Effector memory CD4-positive, alpha-beta T cell (primary cell): Measurements from ENCODE around the gene PTGER3.

Source experiments
- DNase-seq, 3 donors: peaks; one replicate each; pipeline ENCODE4 v3.0.0-alpha.2; 2020
- H3K27ac ChIP-seq: 2 replicates; pipeline ENCODE4 v1.7.0; 2013; ENCODE audit warnings: mild to moderate bottlenecking, low read length, moderate library complexity; ENCODE audit not compliant: insufficient read depth, poor library complexity, severe bottlenecking
- H3K27me3 ChIP-seq: replicated peaks from 2 replicates; pipeline ENCODE4 v1.7.0; 2013; ENCODE audit warnings: mild to moderate bottlenecking, low read length; ENCODE audit not compliant: insufficient read depth, control insufficient read depth, poor library complexity, severe bottlenecking
- H3K36me3 ChIP-seq: 2 replicates; pipeline ENCODE4 v1.7.0; 2013; ENCODE audit warnings: mild to moderate bottlenecking, low read length, moderate library complexity; ENCODE audit not compliant: control insufficient read depth, insufficient read depth
- H3K4me1 ChIP-seq: 2 replicates; pipeline ENCODE4 v1.7.0; 2013; ENCODE audit warnings: low read length, mild to moderate bottlenecking; ENCODE audit not compliant: control insufficient read depth, insufficient read depth, poor library complexity, severe bottlenecking
- H3K4me3 ChIP-seq: 2 replicates; pipeline ENCODE4 v1.7.0; 2013; ENCODE audit warnings: low read length, low read depth, mild to moderate bottlenecking; ENCODE audit not compliant: insufficient read depth, poor library complexity, severe bottlenecking
- H3K9me3 ChIP-seq: 2 replicates; pipeline ENCODE4 v1.7.0; 2013; ENCODE audit warnings: mild to moderate bottlenecking, low read length, moderate library complexity; ENCODE audit not compliant: control insufficient read depth

The PTGER3 gene

DNA sequence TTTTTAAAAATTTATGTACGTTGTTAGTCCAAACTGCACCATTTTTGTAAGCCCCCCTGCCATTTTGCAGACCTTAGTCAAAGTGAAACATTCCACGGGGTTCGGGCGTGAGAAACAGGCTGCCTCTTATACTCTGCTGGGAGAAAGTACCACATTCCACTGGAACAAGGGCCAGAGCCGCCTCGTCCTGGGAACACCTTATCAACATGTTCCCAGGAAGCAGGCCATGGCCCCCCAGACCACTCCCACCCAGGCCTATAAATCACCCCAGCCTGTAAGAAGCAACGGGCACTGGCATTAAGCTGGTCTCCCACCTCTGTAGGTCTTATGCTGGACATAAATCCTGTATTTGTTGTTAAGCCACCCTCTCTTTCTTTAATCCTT is 34.1 kb upstream of the PTGER3 start:
- peak overlapping the region; percentile 98 for H3K4me3 ChIP-seq
- no peaks in the 10 kb centered on the region for H3K9me3 ChIP-seq
- peaks cover 16% of the 10 kb centered on the region for H3K36me3 ChIP-seq
- DNase-seq = no peak
- H3K27ac ChIP-seq = peak overlapping the region; percentile 98
- no peaks in the 10 kb centered on the region for H3K27me3 ChIP-seq
- H3K4me1 ChIP-seq = peaks cover 8% of the 10 kb centered on the region

DNA sequence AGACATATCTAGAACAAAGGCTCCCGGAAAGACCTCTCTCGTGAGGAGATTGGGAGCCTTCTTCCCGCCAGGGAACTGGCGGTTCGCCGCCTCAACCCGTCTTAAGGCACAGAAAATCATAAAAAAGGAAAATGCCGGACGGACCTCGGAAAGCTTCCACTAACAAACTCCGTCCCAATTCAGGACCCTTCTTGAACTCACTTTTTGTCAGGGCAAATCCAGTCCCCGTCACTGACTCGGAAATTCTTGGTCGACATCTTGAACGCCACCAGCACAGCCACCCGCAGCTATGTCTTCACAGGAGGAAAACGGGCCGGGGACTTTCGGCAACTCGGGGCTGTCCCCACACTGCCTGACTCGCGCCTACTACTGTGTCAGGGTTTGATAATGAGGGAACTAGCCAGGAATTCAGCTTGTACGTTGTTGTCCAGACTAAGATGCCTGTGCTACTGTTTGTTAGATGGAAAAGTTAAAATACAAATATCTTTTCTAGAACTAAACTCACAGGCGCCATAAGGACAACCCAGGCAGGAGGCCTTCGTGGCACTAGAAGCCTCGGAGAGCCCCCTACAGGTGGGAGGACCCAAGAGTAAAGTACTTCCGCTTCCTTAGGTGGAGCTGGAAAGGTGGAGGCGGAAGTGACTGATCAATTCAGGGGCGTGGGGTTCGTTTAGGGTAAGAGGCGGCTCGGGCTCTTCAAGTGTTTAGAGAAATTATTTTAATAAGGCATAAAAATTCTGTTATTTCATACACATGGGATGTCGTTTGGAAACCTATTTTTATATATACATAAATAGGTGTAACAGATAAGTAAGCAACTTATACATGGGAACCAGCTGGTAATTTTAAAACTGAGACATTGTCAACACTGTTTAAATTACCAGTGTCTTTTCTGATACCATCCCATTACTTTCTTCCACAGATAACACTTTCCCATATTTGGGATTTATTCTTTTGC is 33.4 kb upstream of the PTGER3 start, which contains the start of gene ZRANB2:
ZRANB2 (minus strand) TSS at position 297 of the 958 bp plus-strand sequence; CDS start at position 257, 40 bp downstream.
- Histone ChIP-seq H3K27me3 (no peaks in the 10 kb centered on the region), H3K4me3 (peak within 1 kb of the TSS; percentile 98), H3K36me3 (peaks cover 22% of the 10 kb centered on the region), H3K4me1 (peaks cover 8% of the 10 kb centered on the region), H3K9me3 (no peaks in the 10 kb centered on the region), H3K27ac (peak within 1 kb of the TSS; percentile 98)
- peak; percentile 77 to 89 (median 84) for DNase-seq

- Histone ChIP-seq H3K4me3 (peak overlapping the region; percentile 98), H3K27ac (peak overlapping the region; percentile 98), H3K9me3 (no peaks in the 10 kb centered on the region), H3K36me3 (peaks cover 29% of the 10 kb centered on the region), H3K4me1 (peaks cover 8% of the 10 kb centered on the region), H3K27me3 (no peaks in the 10 kb centered on the region)
- no peak for DNase-seq
Observed at GRCh38 chr1:71080230-71080738, 32.7 kb upstream of the PTGER3 start.

DNA sequence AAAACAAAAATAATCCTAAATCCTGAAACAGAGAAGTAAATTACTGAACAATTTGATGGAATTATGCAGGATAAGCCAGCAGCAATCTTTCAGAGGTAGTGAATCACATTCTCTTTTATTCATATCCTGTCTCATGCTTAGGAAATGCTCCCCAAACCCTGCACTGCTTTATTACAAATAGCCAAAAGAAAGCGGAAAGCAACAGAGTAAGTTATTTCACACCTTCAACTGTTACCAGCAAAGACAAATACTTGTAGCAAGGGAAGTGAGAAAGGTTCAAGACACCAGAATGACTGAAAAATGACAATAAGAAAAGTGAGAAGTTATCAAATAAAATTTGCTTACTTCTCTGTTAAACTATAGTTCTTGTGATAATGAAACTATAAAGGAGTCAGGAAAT is 27.1 kb upstream of the PTGER3 start:
- Histone ChIP-seq H3K36me3 (peaks cover 76% of the 10 kb centered on the region), H3K27ac (no peak overlapping the region), H3K27me3 (no peaks in the 10 kb centered on the region), H3K9me3 (no peaks in the 10 kb centered on the region), H3K4me1 (peaks cover 1% of the 10 kb centered on the region), H3K4me3 (no peak overlapping the region)
- DNase-seq = no peak

- no peaks in the 10 kb centered on the region for H3K9me3 ChIP-seq
- no peaks in the 10 kb centered on the region for H3K4me1 ChIP-seq
- no peak for DNase-seq
- H3K27me3 ChIP-seq = no peaks in the 10 kb centered on the region
- no peak overlapping the region for H3K27ac ChIP-seq
- peaks cover 90% of the 10 kb centered on the region for H3K36me3 ChIP-seq
- H3K4me3 ChIP-seq = no peak overlapping the region
Observed at GRCh38 chr1:71072273-71072672, 24.7 kb upstream of the PTGER3 start.

DNA sequence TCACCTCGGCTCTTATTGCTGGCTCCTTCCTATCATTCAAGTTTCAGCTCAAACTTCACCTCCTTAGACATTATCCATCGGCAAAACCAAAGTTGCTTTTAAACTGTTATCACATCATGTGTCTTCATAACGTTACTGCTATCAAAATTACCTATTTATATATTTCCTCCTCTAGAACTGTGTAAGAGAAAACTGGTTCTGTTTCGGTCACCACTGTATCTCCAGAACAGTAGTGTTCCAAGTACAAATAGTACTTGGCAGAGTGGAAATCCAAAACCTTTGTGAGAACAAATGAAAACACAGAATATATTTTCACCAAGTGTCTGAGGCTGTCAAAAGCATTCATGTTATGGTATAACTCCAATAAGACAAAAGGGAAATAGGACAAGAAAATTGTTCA is 24.1 kb upstream of the PTGER3 start:
- no peaks in the 10 kb centered on the region for H3K27me3 ChIP-seq
- peaks cover 91% of the 10 kb centered on the region for H3K36me3 ChIP-seq

DNA sequence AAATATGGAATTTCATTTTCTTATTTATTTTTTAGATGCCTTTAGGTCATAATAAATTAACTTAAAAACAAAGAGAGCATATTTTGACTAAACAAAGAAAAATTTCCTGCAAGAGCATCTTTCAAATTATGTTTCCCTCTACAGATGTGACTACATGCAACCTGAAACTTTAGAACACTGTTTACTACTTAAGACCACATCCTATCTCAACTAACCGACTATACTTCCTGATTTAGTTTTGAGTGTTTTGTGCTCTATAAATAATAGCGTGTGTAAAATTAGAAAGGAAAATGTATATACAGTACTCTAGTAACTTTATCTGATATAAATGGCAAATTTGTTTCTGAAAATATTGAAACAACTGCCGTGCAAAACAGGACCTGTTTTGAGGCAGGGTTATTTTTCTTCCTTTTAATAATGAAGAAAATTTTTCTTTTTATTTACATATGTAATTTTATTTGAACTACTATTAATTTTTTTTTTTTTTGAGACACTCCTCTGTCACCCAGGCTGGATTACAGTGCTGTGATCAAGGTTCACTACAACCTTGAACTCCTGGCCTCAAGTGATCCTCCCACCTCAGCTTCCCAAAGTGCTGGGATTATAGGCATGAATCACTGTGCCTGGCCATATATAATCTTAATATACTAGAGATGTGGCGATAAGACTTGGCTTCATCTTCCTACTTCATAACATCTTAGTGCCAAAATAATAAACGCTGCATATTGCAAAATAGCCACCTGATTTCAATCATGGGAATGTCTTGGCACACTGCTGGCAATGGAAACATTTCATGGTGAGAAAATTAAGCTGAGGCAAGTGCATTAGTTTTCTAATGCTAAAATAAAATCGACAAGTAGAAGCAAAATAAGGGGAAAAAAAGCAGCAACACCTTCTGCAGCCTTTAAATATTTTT is 21.0 kb upstream of the PTGER3 start:
- DNase-seq = no peak
- H3K4me3 ChIP-seq = no peak overlapping the region
- H3K27me3 ChIP-seq = no peaks in the 10 kb centered on the region
- peaks cover 93% of the 10 kb centered on the region for H3K36me3 ChIP-seq
- no peaks in the 10 kb centered on the region for H3K9me3 ChIP-seq
- H3K27ac ChIP-seq = no peak overlapping the region
- no peaks in the 10 kb centered on the region for H3K4me1 ChIP-seq

More for the DNA sequence above, 24.1 kb upstream of the PTGER3 start:
- H3K4me1 ChIP-seq = no peaks in the 10 kb centered on the region
- H3K27ac ChIP-seq = no peak overlapping the region
- H3K4me3 ChIP-seq = no peak overlapping the region
- no peaks in the 10 kb centered on the region for H3K9me3 ChIP-seq
- DNase-seq = no peak

DNA sequence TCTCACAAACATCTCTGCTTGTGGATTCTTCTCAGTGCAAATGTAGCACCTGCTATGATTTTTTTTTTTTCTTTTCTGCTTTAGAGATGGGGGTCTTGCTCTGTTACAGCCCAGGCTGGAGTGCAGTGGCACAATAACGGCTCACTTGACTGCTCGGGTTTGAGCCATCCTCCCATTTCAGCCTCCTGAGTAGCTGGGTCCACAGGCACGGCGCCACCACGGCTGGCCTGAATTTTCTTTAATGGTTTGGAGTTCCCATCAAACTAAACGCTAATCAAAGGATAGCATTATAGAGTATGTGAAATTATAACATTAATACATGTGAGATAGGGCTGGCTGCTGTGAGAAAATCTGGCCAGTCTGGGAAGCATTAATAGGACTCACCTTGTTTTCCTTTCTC is 7.2 kb upstream of the PTGER3 start:
- H3K36me3 ChIP-seq = no peaks in the 10 kb centered on the region
- DNase-seq = no peak
- no peak overlapping the region for H3K27ac ChIP-seq
- no peaks in the 10 kb centered on the region for H3K4me1 ChIP-seq
- H3K27me3 ChIP-seq = no peaks in the 10 kb centered on the region
- no peak overlapping the region for H3K4me3 ChIP-seq
- H3K9me3 ChIP-seq = no peaks in the 10 kb centered on the region

GRCh38 chr1:71054281-71054731 is 6.7 kb upstream of the PTGER3 start:
- Histone ChIP-seq H3K4me1 (no peaks in the 10 kb centered on the region), H3K4me3 (no peak overlapping the region), H3K36me3 (no peaks in the 10 kb centered on the region), H3K27me3 (no peaks in the 10 kb centered on the region), H3K27ac (no peak overlapping the region), H3K9me3 (no peaks in the 10 kb centered on the region)
- DNase-seq = no peak
